Tibial nerve (tissue), 4 donors: ENCODE results near the gene ULBP2.

Experiments
- EP300 ChIP-seq, 2 donors: sonication (generic); formaldehyde crosslinking; IDR thresholded peaks; one replicate each; pipeline ENCODE4 v1.6.1; 2017; ENCODE audit warnings: antibody characterized with exemption in 2 of 2, mild to moderate bottlenecking in 1 of 2
- POLR2A ChIP-seq, 2 donors: fragments of 450-650 bp; IDR thresholded peaks; one replicate each; pipeline ENCODE4 v1.6.1; 2017; ENCODE audit warnings: antibody characterized with exemption in 2 of 2, mild to moderate bottlenecking in 2 of 2, moderate library complexity in 2 of 2
- TF ChIP-seq, protein P1 (sequence below), 5 experiments: fragments of 200-600 bp in 3 of 5; fragments of 450-650 bp in 2 of 5; sonication (generic) in 3 of 5; IDR thresholded peaks; one replicate each; pipeline ENCODE4 v1.5.1; 2016 to 2019; ENCODE audit warnings: antibody characterized with exemption in 5 of 5, mild to moderate bottlenecking in 3 of 5, moderate library complexity in 2 of 5

DNA sequence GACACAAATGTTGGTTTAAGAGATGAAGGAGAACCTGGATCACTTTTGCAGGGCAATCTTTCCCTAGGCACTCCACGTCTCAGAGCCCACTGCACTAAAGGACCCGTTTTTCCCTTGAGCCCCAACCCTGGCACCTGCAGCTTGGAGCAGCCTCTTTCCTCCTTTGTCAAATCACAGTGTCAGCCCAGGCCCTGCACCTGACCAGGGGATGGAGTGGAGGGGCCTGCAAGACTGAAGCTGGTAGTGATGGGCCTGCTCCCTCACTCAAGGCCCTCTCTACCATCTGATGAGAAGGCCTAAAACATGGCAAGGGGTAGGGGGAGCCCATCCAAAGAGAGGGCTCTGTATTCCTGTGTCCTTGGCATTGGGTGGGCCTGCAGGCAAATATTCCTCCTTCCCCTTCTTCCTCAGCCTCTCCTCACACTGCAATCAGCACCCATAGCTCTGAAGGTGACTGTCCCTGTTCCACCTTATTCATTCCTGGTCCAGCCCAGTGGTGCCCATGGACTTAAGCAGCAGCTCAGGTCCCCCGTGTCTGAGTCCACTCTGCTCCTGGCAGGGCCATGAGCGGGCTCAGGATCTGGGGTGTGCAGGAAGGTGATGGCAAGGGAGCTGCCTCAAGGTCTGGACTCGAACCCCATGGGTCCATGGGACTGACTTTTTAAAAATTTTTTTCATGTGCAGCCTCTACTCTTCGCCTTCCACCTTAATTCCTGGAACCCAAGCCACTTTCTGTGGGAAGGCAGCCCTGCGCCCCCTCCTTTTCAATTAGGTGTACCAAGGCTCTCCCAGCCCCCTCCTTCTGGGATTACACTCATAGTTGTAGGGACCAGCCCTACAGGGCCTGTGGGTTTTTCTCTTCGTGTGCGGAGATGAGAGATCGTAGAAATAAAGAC is 25.6 kb upstream of the ULBP2 start:
- TF ChIP-seq, protein P1, sequence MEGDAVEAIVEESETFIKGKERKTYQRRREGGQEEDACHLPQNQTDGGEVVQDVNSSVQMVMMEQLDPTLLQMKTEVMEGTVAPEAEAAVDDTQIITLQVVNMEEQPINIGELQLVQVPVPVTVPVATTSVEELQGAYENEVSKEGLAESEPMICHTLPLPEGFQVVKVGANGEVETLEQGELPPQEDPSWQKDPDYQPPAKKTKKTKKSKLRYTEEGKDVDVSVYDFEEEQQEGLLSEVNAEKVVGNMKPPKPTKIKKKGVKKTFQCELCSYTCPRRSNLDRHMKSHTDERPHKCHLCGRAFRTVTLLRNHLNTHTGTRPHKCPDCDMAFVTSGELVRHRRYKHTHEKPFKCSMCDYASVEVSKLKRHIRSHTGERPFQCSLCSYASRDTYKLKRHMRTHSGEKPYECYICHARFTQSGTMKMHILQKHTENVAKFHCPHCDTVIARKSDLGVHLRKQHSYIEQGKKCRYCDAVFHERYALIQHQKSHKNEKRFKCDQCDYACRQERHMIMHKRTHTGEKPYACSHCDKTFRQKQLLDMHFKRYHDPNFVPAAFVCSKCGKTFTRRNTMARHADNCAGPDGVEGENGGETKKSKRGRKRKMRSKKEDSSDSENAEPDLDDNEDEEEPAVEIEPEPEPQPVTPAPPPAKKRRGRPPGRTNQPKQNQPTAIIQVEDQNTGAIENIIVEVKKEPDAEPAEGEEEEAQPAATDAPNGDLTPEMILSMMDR (IDR thresholded peaks at IDR 0.05), result no peak
- TF ChIP-seq EP300 (IDR thresholded peaks at IDR 0.05) (no peak), POLR2A (IDR thresholded peaks at IDR 0.05) (no peak)
